ENCODE data around the gene MMAB.

MMAB gene

DNA sequence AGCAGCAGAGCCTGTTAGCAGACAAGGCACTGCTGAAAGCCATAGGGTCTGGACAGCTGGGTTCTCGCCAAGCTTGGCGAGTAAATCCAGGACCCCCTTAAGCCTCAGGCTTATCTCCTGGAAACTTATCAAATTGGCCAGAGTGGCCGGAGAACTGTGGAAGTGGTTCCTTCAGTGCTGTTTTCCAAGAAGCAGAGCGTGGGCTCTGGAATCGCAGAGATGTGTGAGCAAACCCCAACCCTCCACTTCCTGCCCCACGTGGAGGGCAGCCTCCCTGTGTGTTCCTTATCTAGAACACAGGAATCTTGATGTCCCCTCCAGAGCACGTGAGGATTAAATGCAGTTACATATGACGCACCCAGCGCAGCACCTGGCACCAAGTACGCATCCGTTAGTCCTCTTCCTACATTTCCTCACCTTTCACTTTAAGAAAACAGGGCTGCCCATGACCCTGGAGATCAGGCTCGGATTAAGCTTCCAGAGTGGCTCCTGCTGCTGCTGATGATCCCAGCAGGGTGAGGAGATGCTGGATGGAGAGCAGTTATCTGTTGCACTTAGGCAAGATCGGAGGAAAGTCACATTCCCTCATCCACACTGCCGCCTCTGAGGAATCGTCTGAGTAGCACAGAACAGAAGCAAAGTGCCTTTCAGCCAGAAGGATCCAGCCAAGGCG lies 35.0 kb downstream of the MMAB start:
- Histone ChIP-seq H3K4me3 (ENCODE audit: low read depth, low read length) (no peak overlapping the region), H3K36me3 (ENCODE audit: insufficient read depth, low read length) (no peaks in the 10 kb centered on the region), H3K79me2 (ENCODE audit: control insufficient read depth, insufficient read depth, low read length, unreplicated experiment) (no peaks in the 10 kb centered on the region), H3K27ac (ENCODE audit: low read depth, low read length) (no peak overlapping the region), H2AFZ (ENCODE audit: low read length, unreplicated experiment) (no peak overlapping the region), H3K4me1 (ENCODE audit: control insufficient read depth, insufficient read depth, low read length, unreplicated experiment) (peaks cover 22% of the 10 kb centered on the region), H3K27me3 (ENCODE audit: insufficient read depth, low read length) (no peaks in the 10 kb centered on the region)

DNA sequence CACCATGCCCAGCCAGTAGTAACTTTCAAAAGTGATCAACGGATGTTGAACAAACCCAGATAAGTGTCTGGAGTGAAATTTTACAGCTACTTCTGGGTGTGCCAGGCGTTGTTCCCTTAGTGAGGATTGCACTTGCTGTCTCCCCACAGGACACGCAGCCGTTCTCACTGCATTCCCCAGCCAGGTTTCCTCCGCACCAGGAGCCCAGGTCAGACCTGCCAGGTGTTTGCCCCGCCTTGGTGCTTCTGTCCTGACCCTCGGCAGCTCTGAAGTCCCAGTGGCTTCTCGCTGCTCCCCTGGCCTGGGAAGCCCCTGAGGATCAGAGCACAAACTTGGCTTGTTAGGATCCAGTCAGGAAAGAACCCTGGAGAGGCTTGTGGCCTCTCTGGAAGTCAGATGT lies 36.2 kb downstream of the MMAB start:
- no peak overlapping the region for H3K27ac ChIP-seq (ENCODE audit: low read depth, low read length)
- no peaks in the 10 kb centered on the region for H3K27me3 ChIP-seq (ENCODE audit: insufficient read depth, low read length)
- H3K36me3 ChIP-seq (ENCODE audit: insufficient read depth, low read length) = no peaks in the 10 kb centered on the region
- no peak overlapping the region for H3K4me3 ChIP-seq (ENCODE audit: low read depth, low read length)
- no peak overlapping the region for H2AFZ ChIP-seq (ENCODE audit: low read length, unreplicated experiment)
- peaks cover 22% of the 10 kb centered on the region for H3K4me1 ChIP-seq (ENCODE audit: control insufficient read depth, insufficient read depth, low read length, unreplicated experiment)
- H3K79me2 ChIP-seq (ENCODE audit: control insufficient read depth, insufficient read depth, low read length, unreplicated experiment) = no peaks in the 10 kb centered on the region

DNA sequence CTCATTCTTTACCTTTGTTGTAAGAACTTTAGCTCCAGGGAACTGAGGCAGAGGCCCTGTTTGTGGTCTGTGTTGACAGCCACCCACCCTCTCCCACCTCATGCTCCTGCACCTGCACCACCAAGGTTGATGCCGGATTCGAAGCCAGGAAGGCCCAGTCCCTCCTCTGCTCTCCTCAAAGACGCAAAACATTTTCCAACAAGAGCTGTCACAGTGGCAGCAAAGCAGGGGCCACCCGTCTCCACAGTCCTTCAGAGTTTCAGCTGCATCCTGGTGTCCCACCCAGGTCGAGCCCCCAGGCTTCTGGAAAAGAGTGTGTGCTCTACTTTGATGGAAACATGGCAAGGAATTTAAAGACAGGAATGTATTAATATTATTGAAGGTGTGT lies 37.4 kb downstream of the MMAB start:
- Histone ChIP-seq H3K4me1 (ENCODE audit: control insufficient read depth, insufficient read depth, low read length, unreplicated experiment) (peaks cover 22% of the 10 kb centered on the region), H3K27ac (ENCODE audit: low read depth, low read length) (no peak overlapping the region), H3K79me2 (ENCODE audit: control insufficient read depth, insufficient read depth, low read length, unreplicated experiment) (no peaks in the 10 kb centered on the region), H3K4me3 (ENCODE audit: low read depth, low read length) (no peak overlapping the region), H3K36me3 (ENCODE audit: insufficient read depth, low read length) (no peaks in the 10 kb centered on the region), H3K27me3 (ENCODE audit: insufficient read depth, low read length) (no peaks in the 10 kb centered on the region), H2AFZ (ENCODE audit: low read length, unreplicated experiment) (no peak overlapping the region)

DNA sequence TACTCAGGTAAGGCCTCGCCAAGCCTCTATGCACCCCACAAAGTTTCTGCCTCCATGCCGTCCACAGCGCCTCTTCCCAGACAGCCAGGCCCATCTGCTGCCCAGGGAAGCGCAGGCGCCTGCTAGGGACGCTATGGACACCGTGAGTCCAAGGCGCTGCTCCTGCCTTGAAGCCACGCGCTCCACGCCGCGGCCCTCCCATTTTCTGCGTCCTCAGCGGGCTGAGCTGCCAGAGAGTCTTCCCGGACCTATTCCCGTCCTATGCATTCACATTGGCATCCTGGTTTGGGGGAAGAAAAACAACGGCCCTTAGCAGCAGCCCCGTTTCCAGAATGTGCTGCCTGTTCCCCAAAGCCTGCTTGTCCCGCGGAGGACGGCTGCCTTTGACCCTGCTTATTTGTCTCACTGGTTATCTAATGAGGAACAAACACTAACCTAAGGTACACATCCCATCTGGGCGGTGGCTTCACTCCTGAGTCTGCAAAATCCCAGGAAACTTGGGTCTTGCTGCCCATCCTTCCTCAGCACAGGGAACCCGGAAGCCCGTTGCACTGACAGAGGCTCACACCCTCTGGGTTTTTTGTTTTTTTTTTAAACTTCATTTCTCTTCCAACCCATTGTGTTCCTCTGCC lies 38.0 kb downstream of the MMAB start:
- no peak overlapping the region for H3K27ac ChIP-seq (ENCODE audit: low read depth, low read length)
- peaks cover 22% of the 10 kb centered on the region for H3K4me1 ChIP-seq (ENCODE audit: control insufficient read depth, insufficient read depth, low read length, unreplicated experiment)
- H3K27me3 ChIP-seq (ENCODE audit: insufficient read depth, low read length) = no peaks in the 10 kb centered on the region
- H2AFZ ChIP-seq (ENCODE audit: low read length, unreplicated experiment) = no peak overlapping the region
- no peaks in the 10 kb centered on the region for H3K79me2 ChIP-seq (ENCODE audit: control insufficient read depth, insufficient read depth, low read length, unreplicated experiment)
- no peaks in the 10 kb centered on the region for H3K36me3 ChIP-seq (ENCODE audit: insufficient read depth, low read length)
- H3K4me3 ChIP-seq (ENCODE audit: low read depth, low read length) = no peak overlapping the region

GRCh38 chr12:109534456-109534855 lies 38.8 kb downstream of the MMAB start:
- Histone ChIP-seq H2AFZ (ENCODE audit: low read length, unreplicated experiment) (no peak overlapping the region), H3K4me3 (ENCODE audit: low read depth, low read length) (no peak overlapping the region), H3K27ac (ENCODE audit: low read depth, low read length) (no peak overlapping the region), H3K27me3 (ENCODE audit: insufficient read depth, low read length) (no peaks in the 10 kb centered on the region), H3K36me3 (ENCODE audit: insufficient read depth, low read length) (no peaks in the 10 kb centered on the region), H3K79me2 (ENCODE audit: control insufficient read depth, insufficient read depth, low read length, unreplicated experiment) (no peaks in the 10 kb centered on the region), H3K4me1 (ENCODE audit: control insufficient read depth, insufficient read depth, low read length, unreplicated experiment) (peaks cover 15% of the 10 kb centered on the region)

DNA sequence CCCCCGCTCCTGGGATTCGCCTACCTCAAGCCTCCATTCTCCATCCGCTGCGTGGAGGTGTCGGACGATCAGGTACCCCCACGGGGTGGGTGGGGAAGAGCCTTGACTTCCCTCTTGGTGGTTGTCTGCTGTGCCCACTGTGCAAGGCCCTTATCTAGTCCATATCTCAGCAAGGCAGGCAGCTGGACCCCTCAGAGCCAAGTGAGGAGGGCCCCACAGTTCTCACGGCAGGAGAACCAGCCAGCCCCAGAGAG lies 39.9 kb downstream of the MMAB start:
- H3K4me3 ChIP-seq (ENCODE audit: low read depth, low read length) = no peak overlapping the region
- no peaks in the 10 kb centered on the region for H3K27me3 ChIP-seq (ENCODE audit: insufficient read depth, low read length)
- H3K36me3 ChIP-seq (ENCODE audit: insufficient read depth, low read length) = no peaks in the 10 kb centered on the region
- no peak overlapping the region for H2AFZ ChIP-seq (ENCODE audit: low read length, unreplicated experiment)
- no peak overlapping the region for H3K27ac ChIP-seq (ENCODE audit: low read depth, low read length)
- peaks cover 4% of the 10 kb centered on the region for H3K4me1 ChIP-seq (ENCODE audit: control insufficient read depth, insufficient read depth, low read length, unreplicated experiment)
- H3K79me2 ChIP-seq (ENCODE audit: control insufficient read depth, insufficient read depth, low read length, unreplicated experiment) = no peaks in the 10 kb centered on the region

GRCh38 chr12:109532721-109533486 lies 40.4 kb downstream of the MMAB start:
- Histone ChIP-seq H3K36me3 (ENCODE audit: insufficient read depth, low read length) (no peaks in the 10 kb centered on the region), H3K4me3 (ENCODE audit: low read depth, low read length) (no peak overlapping the region), H3K27ac (ENCODE audit: low read depth, low read length) (no peak overlapping the region), H3K79me2 (ENCODE audit: control insufficient read depth, insufficient read depth, low read length, unreplicated experiment) (no peaks in the 10 kb centered on the region), H3K27me3 (ENCODE audit: insufficient read depth, low read length) (no peaks in the 10 kb centered on the region), H3K4me1 (ENCODE audit: control insufficient read depth, insufficient read depth, low read length, unreplicated experiment) (no peaks in the 10 kb centered on the region), H2AFZ (ENCODE audit: low read length, unreplicated experiment) (no peak overlapping the region)

DNA sequence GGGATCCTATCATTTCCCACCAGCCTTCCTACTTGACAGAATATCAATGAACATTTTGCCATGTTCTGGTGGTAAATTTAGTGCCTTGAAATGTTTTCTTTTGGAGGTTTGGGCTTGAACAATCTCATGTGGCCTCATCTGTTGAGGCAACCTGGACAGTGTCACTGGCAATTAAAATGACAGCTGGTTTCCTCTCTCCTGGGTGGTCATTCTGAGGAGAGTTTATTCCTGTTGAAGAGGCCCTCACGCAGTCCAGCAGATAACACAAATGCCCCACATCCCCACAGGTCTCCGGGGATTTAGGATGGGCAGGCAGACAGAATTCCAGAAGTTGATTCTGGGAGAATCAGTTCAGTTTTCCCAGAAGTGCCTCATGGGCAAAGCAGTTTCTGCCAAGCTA lies 41.9 kb downstream of the MMAB start:
- no peaks in the 10 kb centered on the region for H3K4me1 ChIP-seq (ENCODE audit: control insufficient read depth, insufficient read depth, low read length, unreplicated experiment)
- no peak overlapping the region for H3K27ac ChIP-seq (ENCODE audit: low read depth, low read length)
- no peak overlapping the region for H3K4me3 ChIP-seq (ENCODE audit: low read depth, low read length)
- no peak overlapping the region for H2AFZ ChIP-seq (ENCODE audit: low read length, unreplicated experiment)
- no peaks in the 10 kb centered on the region for H3K36me3 ChIP-seq (ENCODE audit: insufficient read depth, low read length)
- H3K79me2 ChIP-seq (ENCODE audit: control insufficient read depth, insufficient read depth, low read length, unreplicated experiment) = no peaks in the 10 kb centered on the region
- no peaks in the 10 kb centered on the region for H3K27me3 ChIP-seq (ENCODE audit: insufficient read depth, low read length)

- no peak overlapping the region for H3K27ac ChIP-seq (ENCODE audit: low read depth, low read length)
These were observed 43.3 kb downstream of the MMAB start for GRCh38 chr12:109529691-109530640.

DNA sequence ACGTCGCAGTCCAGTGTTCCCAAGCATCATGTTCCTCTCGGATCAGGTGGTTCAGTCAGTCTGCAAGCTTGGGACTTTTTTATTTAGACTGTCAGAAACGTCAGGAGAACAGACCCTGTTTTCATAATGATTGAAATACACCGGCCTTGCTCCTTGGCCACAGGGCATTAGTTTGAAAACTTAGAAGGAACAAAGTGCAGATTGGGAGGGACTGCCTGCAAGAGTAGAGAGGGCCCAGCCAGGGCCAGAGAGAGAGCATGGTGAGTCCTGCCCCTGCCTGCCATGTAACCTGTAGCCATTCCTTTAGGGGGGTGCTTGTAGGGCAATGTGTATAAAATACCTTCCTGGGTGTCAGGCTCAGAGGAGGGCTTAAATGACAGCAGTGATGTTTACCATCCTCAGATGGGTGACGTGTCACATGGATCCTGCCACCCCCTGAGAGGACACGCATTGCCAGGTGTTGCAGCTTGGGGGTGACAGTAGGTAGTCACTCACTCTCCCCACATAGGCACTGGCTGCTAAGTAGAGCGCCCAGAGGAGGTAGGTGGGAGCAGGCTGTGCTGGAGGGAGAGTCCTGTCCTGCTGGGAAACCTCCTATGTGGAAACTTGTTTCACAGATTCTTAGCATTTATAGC lies 45.7 kb downstream of the MMAB start:
- H3K36me3 ChIP-seq (ENCODE audit: insufficient read depth, low read length) = 0 out of 2 replicates have a peak, but pooled peaks cover 5% of the 10 kb centered on the region
- H3K27ac ChIP-seq (ENCODE audit: low read depth, low read length) = no peak overlapping the region
- no peak overlapping the region for H3K4me3 ChIP-seq (ENCODE audit: low read depth, low read length)
- no peak overlapping the region for H2AFZ ChIP-seq (ENCODE audit: low read length, unreplicated experiment)
- no peaks in the 10 kb centered on the region for H3K27me3 ChIP-seq (ENCODE audit: insufficient read depth, low read length)
- H3K79me2 ChIP-seq (ENCODE audit: control insufficient read depth, insufficient read depth, low read length, unreplicated experiment) = no peaks in the 10 kb centered on the region
- H3K4me1 ChIP-seq (ENCODE audit: control insufficient read depth, insufficient read depth, low read length, unreplicated experiment) = no peaks in the 10 kb centered on the region

More at GRCh38 chr12:109529691-109530640, 43.3 kb downstream of the MMAB start:
- no peaks in the 10 kb centered on the region for H3K4me1 ChIP-seq (ENCODE audit: control insufficient read depth, insufficient read depth, low read length, unreplicated experiment)
- H3K36me3 ChIP-seq (ENCODE audit: insufficient read depth, low read length) = 0 out of 2 replicates have a peak, but pooled peaks cover 5% of the 10 kb centered on the region
- no peak overlapping the region for H3K4me3 ChIP-seq (ENCODE audit: low read depth, low read length)
- no peaks in the 10 kb centered on the region for H3K27me3 ChIP-seq (ENCODE audit: insufficient read depth, low read length)
- no peaks in the 10 kb centered on the region for H3K79me2 ChIP-seq (ENCODE audit: control insufficient read depth, insufficient read depth, low read length, unreplicated experiment)
- no peak overlapping the region for H2AFZ ChIP-seq (ENCODE audit: low read length, unreplicated experiment)
